HEK293 (cell line): Measurements from ENCODE around the gene GRM4.

Experiments
- CTCF ChIP-seq: fragments of 450-650 bp; formaldehyde crosslinking; IDR thresholded peaks from 2 replicates; pipeline ENCODE4 v1.5.1; 2016; ENCODE audit warnings: missing biosample characterization, missing genetic modification characterization
- IKZF3 ChIP-seq: fragments of 450-650 bp; IDR thresholded peaks from 2 replicates; pipeline ENCODE4 v1.5.0; 2018; ENCODE audit warnings: missing biosample characterization, mild to moderate bottlenecking, missing genetic modification characterization, moderate library complexity
- TCF7L2 ChIP-seq: IDR thresholded peaks from 2 replicates; pipeline ENCODE4 v1.6.1; 2011; ENCODE audit warnings: low read depth, mild to moderate bottlenecking, inconsistent platforms, low read length, moderate library complexity, borderline replicate concordance
- ZBTB21 ChIP-seq: fragments of 450-650 bp; formaldehyde crosslinking; IDR thresholded peaks from 2 replicates; pipeline ENCODE4 v1.5.1; 2017; ENCODE audit warnings: missing biosample characterization, missing genetic modification characterization
- ZBTB26 ChIP-seq: fragments of 450-650 bp; formaldehyde crosslinking; optimal IDR thresholded peaks from 2 replicates; pipeline ENCODE3; 2016; ENCODE audit warnings: missing biosample characterization, mild to moderate bottlenecking, missing genetic modification characterization
- ZNF133 ChIP-seq: fragments of 450-650 bp; formaldehyde crosslinking; IDR thresholded peaks from 2 replicates; pipeline ENCODE4 v1.5.1; 2016; ENCODE audit warnings: missing biosample characterization, missing genetic modification characterization
- ZNF302 ChIP-seq: fragments of 450-650 bp; formaldehyde crosslinking; IDR thresholded peaks from 2 replicates; pipeline ENCODE4 v1.5.1; 2016; ENCODE audit warnings: missing biosample characterization, missing genetic modification characterization, low read depth
- ZNF324 ChIP-seq: fragments of 450-650 bp; formaldehyde crosslinking; IDR thresholded peaks from 2 replicates; pipeline ENCODE4 v1.5.1; 2016; ENCODE audit warnings: missing biosample characterization, missing genetic modification characterization

- no peak for TF ChIP-seq CTCF (tag by site-specific recombination)
- no peak for TF ChIP-seq ZBTB21 (tag by site-specific recombination)
- TF ChIP-seq ZNF324 (tag by site-specific recombination) = no peak
- TF ChIP-seq ZNF302 (tag by site-specific recombination) = no peak
- TF ChIP-seq IKZF3 (tag by site-specific recombination) = no peak
- no peak for TF ChIP-seq ZNF133 (tag by site-specific recombination)
- no peak for TF ChIP-seq ZBTB26
- no peak for TF ChIP-seq TCF7L2
These were observed 120.0 kb downstream of the GRM4 start for GRCh38 chr6:34025861-34026260.
